ENCODE data around the gene TADA2B.

Gene TADA2B

GRCh38 chr4:7043284-7044136 lies at the start of gene TADA2B:
TADA2B (plus strand) TSS chr4:7043372; CDS start chr4:7043580, 208 bp downstream.
- peak; percentile 34 for DNase-seq (ENCODE audit: low read depth)

GRCh38 chr4:6996481-6996880 lies 46.7 kb upstream of the TADA2B start:
- no peak for DNase-seq (ENCODE audit: low read depth)

- no peak for DNase-seq (ENCODE audit: low read depth)
Measured at GRCh38 chr4:6999172-7000086, 43.7 kb upstream of the TADA2B start.

- no peak for DNase-seq (ENCODE audit: low read depth)
Measured at GRCh38 chr4:7000421-7001176, 42.6 kb upstream of the TADA2B start.

GRCh38 chr4:7001271-7001670 lies 41.9 kb upstream of the TADA2B start:
- DNase-seq (ENCODE audit: low read depth), result no peak

- DNase-seq (ENCODE audit: low read depth), result no peak
Measured at GRCh38 chr4:7002336-7002735, 40.8 kb upstream of the TADA2B start.

GRCh38 chr4:7003176-7003878 lies 39.8 kb upstream of the TADA2B start:
- DNase-seq (ENCODE audit: low read depth), result no peak

GRCh38 chr4:7003879-7004240 lies 39.3 kb upstream of the TADA2B start:
- DNase-seq (ENCODE audit: low read depth), result no peak

- DNase-seq (ENCODE audit: low read depth), result no peak
Measured at GRCh38 chr4:7004331-7004730, 38.8 kb upstream of the TADA2B start.

GRCh38 chr4:7005571-7005970 lies 37.6 kb upstream of the TADA2B start:
- DNase-seq (ENCODE audit: low read depth), result no peak

- DNase-seq (ENCODE audit: low read depth), result no peak
Measured at GRCh38 chr4:7006411-7006810, 36.8 kb upstream of the TADA2B start.

GRCh38 chr4:7007142-7007907 lies 35.8 kb upstream of the TADA2B start:
- no peak for DNase-seq (ENCODE audit: low read depth)

GRCh38 chr4:7007944-7008343 lies 35.2 kb upstream of the TADA2B start:
- DNase-seq (ENCODE audit: low read depth), result no peak

- no peak for DNase-seq (ENCODE audit: low read depth)
Measured at GRCh38 chr4:7009564-7009963, 33.6 kb upstream of the TADA2B start.

- DNase-seq (ENCODE audit: low read depth), result no peak
Measured at GRCh38 chr4:7013175-7013574, 30.0 kb upstream of the TADA2B start.

- no peak for DNase-seq (ENCODE audit: low read depth)
Measured at GRCh38 chr4:7014815-7015214, 28.4 kb upstream of the TADA2B start.

GRCh38 chr4:7015383-7016035 lies 27.7 kb upstream of the TADA2B start:
- no peak for DNase-seq (ENCODE audit: low read depth)

- DNase-seq (ENCODE audit: low read depth), result no peak
Measured at GRCh38 chr4:7016086-7016485, 27.1 kb upstream of the TADA2B start.

GRCh38 chr4:7016512-7016911 lies 26.7 kb upstream of the TADA2B start:
- no peak for DNase-seq (ENCODE audit: low read depth)

GRCh38 chr4:7017446-7018048 lies 25.6 kb upstream of the TADA2B start:
- no peak for DNase-seq (ENCODE audit: low read depth)

Measured in activated T-cell treated with anti-CD3 and anti-CD28 coated beads for 1 hour (primary cell).